Measurements from ENCODE around the gene CYB561D2. TPM values are rescaled to one million over a fixed set of nuclear protein-coding genes. Genes with fewer than 3 reads are reported as not detected.

CYB561D2 gene
- total and polyA plus RNA-seq, 9 of the 15 experiments (the other 6 are each of a cell fraction or from before 2014, with no cell fraction given), result 4.2 to 16.6 (median 9.4) TPM

- TF ChIP-seq PKNOX1 (IDR thresholded peaks at IDR 0.05) (peak; percentile 68), SREBF2 (CRISPR knock-in tag; IDR thresholded peaks at IDR 0.05) (no peak), NFE2L1 (tag; IDR thresholded peaks at IDR 0.05; ENCODE audit: borderline replicate concordance, low read depth) (no peak), NCOA2 (IDR thresholded peaks at IDR 0.05; ENCODE audit: partially characterized antibody in 2 of 2) (no peak), ADNP (tag; IDR thresholded peaks at IDR 0.05) (no peak), ZNF398 (CRISPR knock-in tag; IDR thresholded peaks at IDR 0.05) (no peak), ZNF277 (CRISPR knock-in tag; IDR thresholded peaks at IDR 0.05; ENCODE audit: borderline replicate concordance) (no peak), ZFP30 (CRISPR knock-in tag; IDR thresholded peaks at IDR 0.05; ENCODE audit: borderline replicate concordance) (no peak), SOX6 (IDR thresholded peaks at IDR 0.05) (no peak), MEIS2 (IDR thresholded peaks at IDR 0.05; ENCODE audit: partially characterized antibody) (no peak), RERE (CRISPR knock-in tag; IDR thresholded peaks at IDR 0.05; ENCODE audit: borderline replicate concordance) (no peak), ZNF347 (CRISPR knock-in tag; IDR thresholded peaks at IDR 0.05; ENCODE audit: low read depth) (no peak), HDGF (IDR thresholded peaks at IDR 0.05) (no peak), HNRNPH1 (optimal IDR thresholded peaks at IDR 0.05; ENCODE audit: low read depth, low read length) (no peak), MTA3 (IDR thresholded peaks at IDR 0.05; ENCODE audit: borderline replicate concordance) (peak; percentile 35; the same call in 1 of the 2 replicates), NR4A1 (CRISPR knock-in tag; IDR thresholded peaks at IDR 0.05) (no peak), NR4A1 (tag; IDR thresholded peaks at IDR 0.05) (no peak), KDM2B (CRISPR knock-in tag; IDR thresholded peaks at IDR 0.05) (no peak), STAT5B (CRISPR knock-in tag; IDR thresholded peaks at IDR 0.05) (no peak)
Observed at GRCh38 chr3:50327943-50328691, 22.5 kb upstream of the CYB561D2 start, which contains the start of gene TUSC2 (continued).
